ENCODE data around the gene ATP10D. TPM values are rescaled to one million over a fixed set of nuclear protein-coding genes. Genes with fewer than 3 reads are reported as not detected.

ATP10D gene
- total RNA-seq, 1 experiment from 2014 or later = 3.8 TPM

DNA sequence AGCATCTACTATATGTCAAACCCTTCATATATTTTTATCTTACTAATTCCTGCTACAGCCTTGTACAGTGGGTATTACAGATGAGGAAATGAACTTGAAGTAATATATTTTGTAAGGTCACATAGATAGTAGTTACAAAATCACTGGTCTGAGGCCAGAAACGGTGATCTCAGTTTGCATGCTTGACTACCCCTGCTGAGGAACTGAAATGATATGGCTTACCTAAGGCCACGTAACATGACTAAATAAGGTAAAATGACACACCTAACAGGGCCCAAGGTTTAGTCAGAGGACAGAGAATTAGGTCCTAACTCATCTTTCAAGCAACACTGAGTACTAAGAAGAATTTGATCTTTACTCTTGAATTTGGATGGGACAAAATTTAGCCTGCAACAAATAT lies 20.1 kb upstream of the ATP10D start:
- H3K23ac ChIP-seq (ENCODE audit: insufficient read length, low read depth, low read length) = no peak overlapping the region
- H4K8ac ChIP-seq (replicated peaks; ENCODE audit: insufficient read length, low read depth, low read length) = no peak overlapping the region
- H3T11ph ChIP-seq (ENCODE audit: low read length) = no peak overlapping the region
- H2AFZ ChIP-seq (ENCODE audit: low read length) = no peak overlapping the region
- no peaks in the 10 kb centered on the region for H3K79me1 ChIP-seq (ENCODE audit: insufficient read depth, low read depth, low read length, poor library complexity, severe bottlenecking)
- no peak overlapping the region for H4K5ac ChIP-seq (ENCODE audit: insufficient read length, low read depth, low read length)
- no CpG with 5 or more reads among the region's 2 CpGs for WGBS (ENCODE audit: extremely low coverage, insufficient read length, low lambda C conversion rate)
- Mint-ChIP-seq H3K9me3 (no peaks in the 10 kb centered on the region), H3K27ac (no peak overlapping the region), H3K4me3 (no peak overlapping the region), H3K36me3 (ENCODE audit: insufficient read depth in 1 of 3, low read depth in 3 of 3) (no peaks in the 10 kb centered on the region), H3K27me3 (ENCODE audit: low read depth) (no peaks in the 10 kb centered on the region), H3K4me1 (peaks cover 16% of the 10 kb centered on the region in 2 experiments)
- no peaks in the 10 kb centered on the region for H3K9me3 ChIP-seq (ENCODE audit: control insufficient read depth, low read depth, low read length)
- no peak overlapping the region for H3K14ac ChIP-seq (ENCODE audit: insufficient read depth, low read length)
- no peak overlapping the region for H3K56ac ChIP-seq (ENCODE audit: insufficient read length, low read depth, low read length)
- H3K18ac ChIP-seq (ENCODE audit: insufficient read length, low read depth, low read length) = no peak overlapping the region
- H4K91ac ChIP-seq (ENCODE audit: insufficient read length, low read depth, low read length) = no peak overlapping the region
- H3K4me2 ChIP-seq (ENCODE audit: insufficient read depth, insufficient read length, low read length) = no peak overlapping the region
- no peak overlapping the region for H2BK15ac ChIP-seq (ENCODE audit: low read depth, low read length)
- no peak overlapping the region for H2BK5ac ChIP-seq (ENCODE audit: insufficient read length, low read length)
- H2BK12ac ChIP-seq (ENCODE audit: insufficient read length, low read depth, low read length) = no peak overlapping the region
- DNase-seq = no peak
- no peak overlapping the region for H2BK20ac ChIP-seq (ENCODE audit: low read depth, low read length, poor library complexity, severe bottlenecking)
- H3K79me2 ChIP-seq (ENCODE audit: insufficient read depth, low read length) = no peaks in the 10 kb centered on the region
- no peaks in the 10 kb centered on the region for H3K23me2 ChIP-seq (ENCODE audit: insufficient read length, low read depth, low read length, poor library complexity, severe bottlenecking)
- no peak overlapping the region for H2AK5ac ChIP-seq (ENCODE audit: insufficient read length, low read length)
- TF ChIP-seq, protein P1, sequence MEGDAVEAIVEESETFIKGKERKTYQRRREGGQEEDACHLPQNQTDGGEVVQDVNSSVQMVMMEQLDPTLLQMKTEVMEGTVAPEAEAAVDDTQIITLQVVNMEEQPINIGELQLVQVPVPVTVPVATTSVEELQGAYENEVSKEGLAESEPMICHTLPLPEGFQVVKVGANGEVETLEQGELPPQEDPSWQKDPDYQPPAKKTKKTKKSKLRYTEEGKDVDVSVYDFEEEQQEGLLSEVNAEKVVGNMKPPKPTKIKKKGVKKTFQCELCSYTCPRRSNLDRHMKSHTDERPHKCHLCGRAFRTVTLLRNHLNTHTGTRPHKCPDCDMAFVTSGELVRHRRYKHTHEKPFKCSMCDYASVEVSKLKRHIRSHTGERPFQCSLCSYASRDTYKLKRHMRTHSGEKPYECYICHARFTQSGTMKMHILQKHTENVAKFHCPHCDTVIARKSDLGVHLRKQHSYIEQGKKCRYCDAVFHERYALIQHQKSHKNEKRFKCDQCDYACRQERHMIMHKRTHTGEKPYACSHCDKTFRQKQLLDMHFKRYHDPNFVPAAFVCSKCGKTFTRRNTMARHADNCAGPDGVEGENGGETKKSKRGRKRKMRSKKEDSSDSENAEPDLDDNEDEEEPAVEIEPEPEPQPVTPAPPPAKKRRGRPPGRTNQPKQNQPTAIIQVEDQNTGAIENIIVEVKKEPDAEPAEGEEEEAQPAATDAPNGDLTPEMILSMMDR (conservative IDR thresholded peaks at IDR 0.05) = no peak
- no peak overlapping the region for H2BK120ac ChIP-seq (ENCODE audit: low read depth, low read length, poor library complexity, severe bottlenecking)
- no peaks in the 10 kb centered on the region for H3K4me1 ChIP-seq (ENCODE audit: insufficient read depth, low read length)
- no peak overlapping the region for H3K27ac ChIP-seq (ENCODE audit: insufficient read length, low read depth, low read length)
- no peaks in the 10 kb centered on the region for H4K20me1 ChIP-seq (ENCODE audit: control insufficient read depth, insufficient read depth, insufficient read length)
- H3K4ac ChIP-seq (ENCODE audit: low read depth, low read length) = no peak overlapping the region
- no peaks in the 10 kb centered on the region for H3K27me3 ChIP-seq (ENCODE audit: insufficient read depth, low read length)
- no peak overlapping the region for H3K9ac ChIP-seq (ENCODE audit: extremely low read depth, insufficient read length, low read length)
